Measurements from ENCODE around the gene ATG5. TPM values are rescaled to one million over a fixed set of nuclear protein-coding genes. Genes with fewer than 3 reads are reported as not detected.

Gene ATG5
- total RNA-seq, 1 experiment from 2014 or later, result 17.0 TPM

- peak; percentile 84 for DNase-seq (ENCODE audit: low spot score)
Observed at GRCh38 chr6:106223300-106223930, 102.1 kb downstream of the ATG5 start.

- no peak for DNase-seq (ENCODE audit: low spot score)
Observed at GRCh38 chr6:106220485-106220884, 105.1 kb downstream of the ATG5 start.

- no peak for DNase-seq (ENCODE audit: low spot score)
Observed at GRCh38 chr6:106216527-106216926, 109.0 kb downstream of the ATG5 start.

- no peak for DNase-seq (ENCODE audit: low spot score)
Observed at GRCh38 chr6:106215608-106216007, 110.0 kb downstream of the ATG5 start.

GRCh38 chr6:106214531-106214930, 111.0 kb downstream of the ATG5 start:
- DNase-seq (ENCODE audit: low spot score), result no peak

- no peak for DNase-seq (ENCODE audit: low spot score)
Observed at GRCh38 chr6:106213660-106214289, 111.8 kb downstream of the ATG5 start.

- DNase-seq (ENCODE audit: low spot score), result no peak
Observed at GRCh38 chr6:106212576-106212975, 113.0 kb downstream of the ATG5 start.

- no peak for DNase-seq (ENCODE audit: low spot score)
Observed at GRCh38 chr6:106206905-106207304, 118.7 kb downstream of the ATG5 start.

- DNase-seq (ENCODE audit: low spot score), result no peak
Observed at GRCh38 chr6:106204961-106205360, 120.6 kb downstream of the ATG5 start.

GRCh38 chr6:106199998-106200397, 125.6 kb downstream of the ATG5 start:
- DNase-seq (ENCODE audit: low spot score), result no peak

- DNase-seq (ENCODE audit: low spot score), result no peak
Observed at GRCh38 chr6:106199331-106199730, 126.2 kb downstream of the ATG5 start.

GRCh38 chr6:106197441-106197840, 128.1 kb downstream of the ATG5 start:
- DNase-seq (ENCODE audit: low spot score), result no peak

GRCh38 chr6:106194949-106195921, 130.3 kb downstream of the ATG5 start:
- peak; percentile 34 for DNase-seq (ENCODE audit: low spot score)

- peak; percentile 26 for DNase-seq (ENCODE audit: low spot score)
Observed at GRCh38 chr6:106192824-106193223, 132.7 kb downstream of the ATG5 start.

GRCh38 chr6:106188104-106188794, 137.3 kb downstream of the ATG5 start:
- DNase-seq (ENCODE audit: low spot score), result no peak

GRCh38 chr6:106187424-106187982, 138.1 kb downstream of the ATG5 start:
- no peak for DNase-seq (ENCODE audit: low spot score)

GRCh38 chr6:106186714-106187113, 138.8 kb downstream of the ATG5 start:
- DNase-seq (ENCODE audit: low spot score), result no peak

GRCh38 chr6:106186172-106186571, 139.4 kb downstream of the ATG5 start:
- no peak for DNase-seq (ENCODE audit: low spot score)

- DNase-seq (ENCODE audit: low spot score), result no peak
Observed at GRCh38 chr6:106185615-106186014, 139.9 kb downstream of the ATG5 start.

- DNase-seq (ENCODE audit: low spot score), result no peak
Observed at GRCh38 chr6:106184629-106185028, 140.9 kb downstream of the ATG5 start.

GRCh38 chr6:106183430-106183829, 142.1 kb downstream of the ATG5 start:
- DNase-seq (ENCODE audit: low spot score), result no peak

All from HT-29 (cell line).